ENCODE measurements around the gene TPST2. TPM values are rescaled to one million over a fixed set of nuclear protein-coding genes. Genes with fewer than 3 reads are reported as not detected.

Gene TPST2
- total RNA-seq, 4 donors from 2014 or later, result 32.3 to 110 (median 65.4) TPM

DNA sequence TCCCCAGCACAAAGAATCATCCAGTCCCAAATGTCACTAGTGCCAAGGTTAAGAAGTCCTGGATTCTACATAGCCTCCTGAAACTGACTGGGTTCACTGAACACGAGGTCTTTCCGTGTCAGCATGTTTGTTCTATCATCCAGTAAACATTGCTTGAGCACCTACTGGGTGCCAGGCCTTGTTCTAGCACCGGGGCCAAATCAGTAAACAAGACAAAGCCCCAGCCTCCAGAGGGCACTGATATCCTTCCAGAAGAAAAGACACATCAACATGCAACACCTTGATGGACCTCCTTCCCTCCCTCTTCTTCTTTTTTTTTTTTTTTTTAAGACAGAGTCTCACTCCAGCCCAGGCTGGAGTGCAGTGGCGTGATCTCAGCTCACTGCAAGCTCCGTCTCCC lies 26.9 kb downstream of the TPST2 start:
- DNase-seq (peak in 1 of 2 donors; percentile 38), ATAC-seq (peak in 1 of 2 donors; percentile 46)
- peaks cover 0 to 9% of the 10 kb centered on the region in 2 donors for H3K36me3 ChIP-seq
- TF ChIP-seq POLR2A (IDR thresholded peaks at IDR 0.05), result no peak
- TF ChIP-seq, protein P1, sequence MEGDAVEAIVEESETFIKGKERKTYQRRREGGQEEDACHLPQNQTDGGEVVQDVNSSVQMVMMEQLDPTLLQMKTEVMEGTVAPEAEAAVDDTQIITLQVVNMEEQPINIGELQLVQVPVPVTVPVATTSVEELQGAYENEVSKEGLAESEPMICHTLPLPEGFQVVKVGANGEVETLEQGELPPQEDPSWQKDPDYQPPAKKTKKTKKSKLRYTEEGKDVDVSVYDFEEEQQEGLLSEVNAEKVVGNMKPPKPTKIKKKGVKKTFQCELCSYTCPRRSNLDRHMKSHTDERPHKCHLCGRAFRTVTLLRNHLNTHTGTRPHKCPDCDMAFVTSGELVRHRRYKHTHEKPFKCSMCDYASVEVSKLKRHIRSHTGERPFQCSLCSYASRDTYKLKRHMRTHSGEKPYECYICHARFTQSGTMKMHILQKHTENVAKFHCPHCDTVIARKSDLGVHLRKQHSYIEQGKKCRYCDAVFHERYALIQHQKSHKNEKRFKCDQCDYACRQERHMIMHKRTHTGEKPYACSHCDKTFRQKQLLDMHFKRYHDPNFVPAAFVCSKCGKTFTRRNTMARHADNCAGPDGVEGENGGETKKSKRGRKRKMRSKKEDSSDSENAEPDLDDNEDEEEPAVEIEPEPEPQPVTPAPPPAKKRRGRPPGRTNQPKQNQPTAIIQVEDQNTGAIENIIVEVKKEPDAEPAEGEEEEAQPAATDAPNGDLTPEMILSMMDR (IDR thresholded peaks at IDR 0.05 in 4 of 5, conservative IDR thresholded peaks at IDR 0.05 in 1 of 5), result peak in 1 of 5 experiments; percentile 13
- no peaks in the 10 kb centered on the region for H3K27me3 ChIP-seq
- peaks cover 50 to 52% of the 10 kb centered on the region in 2 donors for H3K4me1 ChIP-seq
- H3K9me3 ChIP-seq, result no peaks in the 10 kb centered on the region
- intact Hi-C loops (cut with DNase I; ENCODE audit: low total_unique reads) (loop anchor here (2.0 to 5.0 kb wide), 2 partner anchors 22 to 81 kb away; partner anchors contain the start of genes HPS4 and SRRD), in situ Hi-C loops (cut with MboI; ENCODE audit: low sequenced_read_pairs in 4 of 4) (no loop called here)
- peak overlapping the region; percentile 84 to 92 (median 88) for H3K27ac ChIP-seq
- no peak overlapping the region for H3K4me3 ChIP-seq

DNA sequence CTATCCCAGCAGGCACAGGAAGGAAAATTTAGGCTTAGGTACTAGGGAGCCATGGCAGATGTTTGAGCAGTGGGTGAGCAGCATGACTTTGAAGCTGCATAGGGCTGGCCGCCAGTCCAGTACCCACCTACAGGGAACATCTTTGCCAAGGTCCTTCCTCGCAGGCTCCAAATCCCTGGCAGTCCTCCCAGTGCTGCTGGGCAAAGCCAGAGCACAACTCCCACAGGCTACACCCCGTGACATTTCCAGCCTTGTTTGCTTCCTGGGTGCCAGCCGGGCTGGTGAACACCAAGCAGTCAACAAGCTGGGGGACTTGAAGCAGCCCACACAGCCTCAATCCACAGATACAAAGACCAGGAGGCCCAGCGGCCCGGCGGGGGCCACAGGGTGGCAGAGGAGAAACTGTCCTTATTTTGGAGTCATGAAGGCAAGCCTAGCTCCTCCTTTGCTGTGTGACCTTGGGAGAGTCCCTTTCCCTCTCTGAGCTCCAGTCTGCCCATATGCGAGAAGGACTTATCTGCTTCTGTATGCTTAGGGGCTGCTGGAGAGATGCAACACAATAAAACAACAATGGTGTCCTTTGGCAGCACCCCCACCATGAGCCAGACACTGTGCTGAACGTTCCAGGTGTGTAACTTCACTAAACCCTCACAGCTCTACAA lies 28.0 kb downstream of the TPST2 start:
- intact Hi-C loops (cut with DNase I; ENCODE audit: low total_unique reads), result loop anchor here (2.0 to 5.0 kb wide), 2 partner anchors 23 to 80 kb away; partner anchors contain the start of genes HPS4 and SRRD
- peak; percentile 72 to 84 for DNase-seq
- in situ Hi-C loops (cut with MboI; ENCODE audit: low sequenced_read_pairs in 4 of 4), result no loop called here

DNA sequence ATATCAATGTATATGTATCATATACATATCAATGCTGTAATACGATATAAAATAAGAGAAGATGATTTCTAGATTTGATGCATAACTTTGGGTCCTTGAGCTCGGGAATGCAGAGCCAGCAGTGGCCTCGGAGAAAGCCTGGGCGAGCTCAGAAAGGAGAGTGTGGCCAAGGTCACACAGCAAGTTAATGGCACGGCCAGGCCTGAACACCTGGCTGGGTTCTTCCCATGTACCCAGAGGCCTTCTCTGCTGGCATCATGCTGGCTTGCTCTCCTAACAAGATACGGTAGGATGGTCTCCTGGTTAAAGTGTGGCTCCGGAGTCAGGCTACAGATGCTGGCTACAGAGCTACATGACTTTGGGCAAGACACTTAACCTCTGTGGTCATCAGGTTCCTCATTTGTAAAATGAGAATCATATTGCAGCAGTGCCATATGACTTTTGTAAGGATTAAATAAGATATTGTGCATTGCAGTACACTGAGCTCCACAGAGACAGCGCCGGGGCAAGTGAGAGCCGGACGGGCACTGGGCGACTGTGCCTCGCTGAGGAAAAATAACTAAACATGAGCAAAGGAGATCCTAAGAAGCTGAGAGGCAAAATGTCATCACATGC lies 29.9 kb downstream of the TPST2 start:
- in situ Hi-C loops (cut with MboI; ENCODE audit: low sequenced_read_pairs in 4 of 4) (no loop called here), intact Hi-C loops (cut with DNase I; ENCODE audit: low total_unique reads) (loop anchor here (1.0 to 5.0 kb wide), 3 partner anchors 31 to 78 kb away; partner anchors contain the start of genes HPS4 and SRRD)
- peak; percentile 72 to 80 for DNase-seq
- H3K27ac ChIP-seq, result peak overlapping the region; percentile 84 to 92 (median 88)
- H3K4me3 ChIP-seq, result peak overlapping the region in 2 of 4 donors; percentile 1 to 35
- ATAC-seq, result peak; percentile 81 to 93
- peaks cover 58 to 60% of the 10 kb centered on the region in 2 donors for H3K4me1 ChIP-seq
- peaks cover 0 to 7% of the 10 kb centered on the region in 2 donors for H3K36me3 ChIP-seq
- no peaks in the 10 kb centered on the region for H3K9me3 ChIP-seq
- peak; percentile 80 to 92 for TF ChIP-seq POLR2A (IDR thresholded peaks at IDR 0.05)
- TF ChIP-seq, protein P1 (IDR thresholded peaks at IDR 0.05 in 4 of 5, conservative IDR thresholded peaks at IDR 0.05 in 1 of 5), result peak in 1 of 5 experiments; percentile 27
- H3K27me3 ChIP-seq, result no peaks in the 10 kb centered on the region

More for the DNA sequence above, 28.0 kb downstream of the TPST2 start:
- Histone ChIP-seq H3K27ac (peak overlapping the region; percentile 84 to 92 (median 88)), H3K4me1 (peaks cover 44 to 51% of the 10 kb centered on the region in 2 donors), H3K9me3 (no peaks in the 10 kb centered on the region), H3K36me3 (peaks cover 0 to 9% of the 10 kb centered on the region in 2 donors), H3K4me3 (no peak overlapping the region), H3K27me3 (no peaks in the 10 kb centered on the region)
- peak; percentile 30 to 56 for ATAC-seq
- TF ChIP-seq, protein P1 (IDR thresholded peaks at IDR 0.05 in 4 of 5, conservative IDR thresholded peaks at IDR 0.05 in 1 of 5), result no peak
- no peak for TF ChIP-seq POLR2A (IDR thresholded peaks at IDR 0.05)

DNA sequence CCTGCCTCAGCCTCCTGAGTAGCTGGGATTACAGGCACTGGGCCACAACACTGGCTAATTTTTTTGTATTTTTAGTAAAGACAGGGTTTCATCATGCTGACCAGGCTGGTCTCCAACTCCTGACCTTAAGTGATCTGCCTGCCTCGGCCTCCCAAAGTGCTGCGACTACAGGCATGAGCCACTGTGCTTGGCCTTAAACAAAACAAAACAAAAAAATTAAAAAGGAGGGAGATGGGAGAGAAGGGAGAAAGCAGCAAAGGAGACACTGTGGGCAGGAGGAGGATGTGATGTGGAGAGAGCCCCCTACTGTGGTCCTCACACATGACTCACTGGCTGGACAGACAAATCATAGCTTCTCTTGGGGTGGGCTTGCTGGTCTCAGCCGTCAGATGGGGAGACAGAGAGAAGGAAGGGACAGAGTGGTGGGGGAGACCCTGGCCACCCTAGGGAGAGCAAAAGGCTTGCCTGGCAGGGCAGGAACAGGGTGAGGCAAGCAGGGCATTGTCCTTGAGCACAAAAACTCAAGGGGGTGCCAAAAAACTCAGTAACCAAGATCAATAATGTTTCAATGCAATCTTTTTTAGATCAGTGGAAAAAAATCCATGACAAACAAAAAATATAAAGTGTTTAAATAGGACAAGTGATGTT lies 31.6 kb downstream of the TPST2 start:
- H3K4me3 ChIP-seq, result no peak overlapping the region
- no peak for TF ChIP-seq POLR2A (IDR thresholded peaks at IDR 0.05)
- H3K36me3 ChIP-seq, result no peaks in the 10 kb centered on the region
- H3K27me3 ChIP-seq, result no peaks in the 10 kb centered on the region
- no peaks in the 10 kb centered on the region for H3K9me3 ChIP-seq
- peak overlapping the region; percentile 84 to 92 (median 88) for H3K27ac ChIP-seq
- peaks cover 65 to 73% of the 10 kb centered on the region in 2 donors for H3K4me1 ChIP-seq
- no peak for ATAC-seq
- intact Hi-C loops (cut with DNase I; ENCODE audit: low total_unique reads) (no loop called here), in situ Hi-C loops (cut with MboI; ENCODE audit: low sequenced_read_pairs in 4 of 4) (no loop called here)
- no peak for DNase-seq
